Right forelimb (tissue), 1 donor: Measurements from ENCODE around the gene GPR21.

Source experiments
- DNase-seq: peaks from one replicate; pipeline ENCODE4 v3.0.0-alpha.2; 2018

The GPR21 gene

DNA sequence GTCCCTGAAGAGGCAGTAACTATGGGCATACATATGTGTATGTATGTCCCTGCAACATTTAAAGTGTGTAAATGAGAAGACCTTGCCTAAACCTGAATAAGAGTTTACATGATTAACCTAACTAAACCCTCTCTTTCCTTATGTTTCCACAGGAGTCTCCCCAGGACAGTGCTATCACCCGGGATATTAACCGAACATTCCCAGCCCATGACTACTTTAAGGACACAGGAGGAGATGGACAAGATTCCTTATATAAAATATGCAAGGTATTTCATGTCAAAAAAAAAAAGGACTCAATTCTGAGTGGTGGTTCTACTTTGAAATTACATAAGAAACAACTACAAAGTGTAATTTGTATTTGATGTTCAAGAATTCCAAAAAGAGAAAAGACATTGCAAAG lies 31.7 kb downstream of the GPR21 start:
- no peak for DNase-seq

DNA sequence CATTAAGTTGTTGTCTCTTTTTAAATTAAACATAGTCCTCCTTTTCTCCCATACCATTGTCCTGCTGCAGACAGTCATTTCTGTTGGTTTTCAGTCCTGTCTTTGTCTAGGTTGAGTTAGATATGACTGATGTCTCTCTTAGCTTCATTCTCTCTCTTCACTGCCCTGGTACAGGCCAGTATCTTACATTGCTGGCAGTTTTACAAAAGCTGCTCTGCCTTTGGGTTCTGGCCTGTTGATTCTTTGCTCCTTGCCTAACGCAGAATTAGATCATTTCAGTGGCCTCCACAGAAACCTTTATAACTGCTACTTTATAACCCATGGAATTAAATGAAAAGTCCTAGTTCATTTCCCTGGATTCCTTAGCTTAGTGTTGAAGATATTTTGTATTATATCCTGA lies 33.7 kb downstream of the GPR21 start:
- DNase-seq: no peak

DNA sequence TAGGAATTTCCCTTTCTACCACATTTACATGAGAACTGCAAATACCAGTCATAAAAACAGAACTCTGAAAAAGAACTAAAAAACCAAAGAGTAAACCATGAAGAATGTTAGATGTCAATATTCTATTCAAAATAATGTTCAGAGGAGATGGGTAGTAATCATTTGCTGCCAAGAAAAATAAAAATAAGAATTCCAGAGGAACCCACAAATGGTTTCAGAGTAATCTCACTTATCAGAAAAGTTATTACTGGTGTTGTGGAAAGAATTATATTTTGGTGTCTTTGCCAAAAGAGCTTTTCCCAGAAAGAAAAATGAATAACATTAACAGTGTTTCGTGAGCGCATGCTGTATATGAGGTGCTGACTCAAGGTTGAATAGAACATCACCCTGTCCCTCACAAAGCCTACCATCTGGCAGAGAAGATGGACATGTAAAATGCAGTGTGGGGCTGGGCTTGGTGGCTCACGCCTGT lies 35.6 kb downstream of the GPR21 start:
- DNase-seq: no peak

DNA sequence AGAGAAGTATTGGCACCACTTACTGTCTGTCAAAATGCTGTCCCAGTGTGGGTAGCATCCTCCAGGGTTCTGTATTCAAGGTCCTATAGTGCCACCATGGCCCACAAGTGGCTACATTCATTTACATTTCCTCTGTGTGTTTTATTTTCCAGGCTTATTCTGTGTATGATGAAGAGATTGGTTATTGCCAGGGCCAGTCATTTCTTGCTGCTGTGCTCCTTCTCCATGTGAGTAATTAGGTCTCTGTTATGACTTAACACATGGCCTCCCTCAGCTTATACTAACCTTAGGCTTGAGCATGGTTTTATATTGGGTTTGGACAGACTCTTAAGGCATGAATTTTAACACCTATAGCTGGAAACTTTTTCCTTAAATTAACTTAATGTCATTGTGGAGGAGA lies 36.7 kb downstream of the GPR21 start:
- no peak for DNase-seq

DNA sequence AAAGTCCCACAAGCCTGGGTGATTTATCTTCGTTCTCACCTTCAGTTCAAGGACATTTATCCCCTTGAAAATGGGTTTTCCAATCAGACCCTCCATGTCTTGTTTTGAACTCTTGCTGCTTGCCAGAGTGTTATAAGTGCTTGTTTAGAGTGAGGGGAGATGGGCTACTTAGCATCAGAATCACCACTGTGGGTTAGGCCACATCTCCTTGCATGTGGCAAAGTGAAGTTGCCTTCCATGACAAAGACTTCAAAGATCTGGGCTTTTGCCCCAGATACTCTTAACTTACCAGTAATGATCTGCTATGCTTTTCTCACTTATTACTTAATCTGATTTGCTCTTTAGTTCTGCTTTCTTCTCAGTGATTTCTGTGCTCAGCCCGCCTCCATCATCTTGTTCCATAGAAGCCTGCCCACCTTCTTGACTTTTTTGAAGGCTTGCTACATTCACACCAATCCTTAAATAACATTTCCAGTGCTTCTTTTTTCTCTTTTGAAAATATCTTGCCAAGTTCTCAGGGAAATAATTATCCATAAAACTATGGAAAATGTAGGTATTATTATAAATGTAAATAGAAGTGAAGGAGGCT lies 39.0 kb downstream of the GPR21 start:
- no peak for DNase-seq

DNA sequence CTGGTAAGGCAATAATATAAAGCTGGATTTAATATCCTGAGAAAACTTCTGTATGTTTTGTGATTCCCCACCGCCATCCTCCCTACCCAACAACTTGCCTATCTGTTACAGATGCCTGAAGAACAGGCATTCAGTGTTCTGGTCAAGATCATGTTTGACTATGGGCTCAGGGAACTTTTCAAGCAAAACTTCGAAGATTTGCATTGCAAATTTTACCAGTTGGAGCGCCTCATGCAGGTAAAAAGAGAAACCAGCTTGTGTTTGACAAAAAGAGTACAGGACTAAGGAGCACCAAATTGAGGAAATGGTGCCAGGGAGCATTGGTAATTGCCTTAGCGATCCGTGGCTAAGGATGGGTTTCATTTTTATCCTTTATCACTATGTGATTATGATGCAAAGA lies 40.0 kb downstream of the GPR21 start:
- no peak for DNase-seq

DNA sequence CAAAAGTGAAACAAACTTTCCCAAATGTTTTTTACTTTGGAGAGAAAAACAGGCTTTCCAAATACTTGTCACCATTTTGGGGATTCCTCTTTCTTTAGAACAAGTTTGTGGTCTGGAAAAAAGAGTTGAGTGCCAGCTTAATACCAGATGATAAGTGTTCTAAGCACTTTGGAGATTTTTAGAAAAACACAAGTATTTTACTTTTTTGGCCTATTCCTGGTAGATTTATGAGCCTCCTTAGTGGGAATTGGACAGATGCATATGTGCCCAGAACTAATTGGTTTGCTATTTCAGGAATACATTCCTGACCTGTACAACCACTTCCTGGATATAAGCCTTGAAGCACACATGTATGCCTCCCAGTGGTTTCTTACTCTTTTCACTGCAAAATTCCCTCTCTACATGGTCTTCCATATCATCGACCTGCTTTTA lies 40.5 kb downstream of the GPR21 start:
- DNase-seq: no peak

DNA sequence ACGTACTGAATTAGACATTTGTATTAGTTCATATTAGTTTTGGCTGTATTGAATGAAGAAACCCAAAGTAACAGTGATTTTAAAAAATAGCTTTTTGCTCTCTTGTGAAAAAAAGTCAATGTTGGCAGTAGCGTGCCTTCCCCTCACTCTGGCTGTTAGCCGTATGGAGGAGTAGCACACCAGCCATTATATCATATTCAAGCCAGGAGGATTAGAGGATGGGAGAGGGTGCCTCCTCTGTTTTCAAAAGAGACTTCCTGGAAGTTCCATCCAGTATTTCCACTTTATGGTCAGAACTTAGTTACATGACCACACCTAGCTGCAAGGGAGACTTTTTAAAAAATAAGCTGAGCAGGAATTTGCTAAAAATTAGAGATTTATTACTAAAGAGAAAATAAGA lies 41.2 kb downstream of the GPR21 start:
- no peak for DNase-seq

DNA sequence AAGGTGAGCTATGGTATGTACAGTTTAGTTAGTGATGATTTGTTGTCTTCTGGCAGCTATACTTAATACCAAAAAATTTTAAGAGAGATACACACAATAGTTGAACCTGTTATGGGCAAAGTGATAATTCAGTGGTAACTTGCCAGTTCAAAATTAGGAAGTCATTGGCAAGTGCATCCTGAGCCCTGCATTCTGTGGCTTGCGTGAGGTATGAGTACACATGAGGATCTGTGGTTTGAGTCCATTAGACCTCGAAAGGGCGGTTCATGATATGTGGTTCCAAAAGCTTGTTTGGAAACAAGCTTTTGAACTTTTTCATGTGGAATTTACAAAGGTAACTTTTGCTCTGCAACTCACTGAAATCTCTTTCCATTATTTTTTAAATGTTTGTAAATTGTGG lies 47.0 kb downstream of the GPR21 start:
- no peak for DNase-seq

DNA sequence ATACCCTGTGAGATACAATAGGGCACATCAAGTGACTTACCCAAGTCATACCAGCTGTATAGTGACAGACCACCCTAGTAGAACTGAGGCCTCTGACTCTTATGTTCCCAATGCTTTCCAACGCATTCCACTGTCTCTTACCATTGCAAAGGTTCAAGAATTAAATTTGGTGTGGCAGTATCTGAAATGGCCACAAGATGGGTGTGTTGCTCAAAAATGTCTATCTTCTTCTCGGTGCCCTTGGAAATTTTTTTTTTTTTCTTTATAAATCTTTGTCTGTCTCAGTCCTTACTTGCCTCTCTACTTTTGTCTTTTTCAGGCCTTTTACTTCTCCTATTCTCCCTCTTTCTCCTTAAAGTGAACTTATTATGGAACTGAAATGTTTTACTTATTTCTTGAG lies 48.4 kb downstream of the GPR21 start:
- DNase-seq: no peak

DNA sequence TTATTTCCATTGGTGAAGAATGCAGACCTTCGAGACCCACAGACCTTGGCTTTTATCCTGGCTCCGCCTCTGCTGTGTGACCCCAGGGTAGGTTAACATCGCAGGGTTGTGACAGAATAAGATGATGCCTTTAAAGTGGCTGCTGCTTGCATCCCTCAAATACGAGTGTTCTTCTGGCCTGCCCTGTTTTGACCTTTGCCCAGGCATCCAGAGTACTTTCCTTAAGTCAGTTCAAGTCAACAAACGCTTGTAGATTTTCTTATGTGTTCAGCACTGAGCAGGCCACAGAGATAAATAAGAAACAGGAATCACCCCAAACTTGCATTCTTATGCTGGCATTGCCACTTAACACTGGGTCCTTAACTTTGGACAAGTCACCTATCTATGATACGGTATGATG lies 50.2 kb downstream of the GPR21 start:
- no peak for DNase-seq

DNA sequence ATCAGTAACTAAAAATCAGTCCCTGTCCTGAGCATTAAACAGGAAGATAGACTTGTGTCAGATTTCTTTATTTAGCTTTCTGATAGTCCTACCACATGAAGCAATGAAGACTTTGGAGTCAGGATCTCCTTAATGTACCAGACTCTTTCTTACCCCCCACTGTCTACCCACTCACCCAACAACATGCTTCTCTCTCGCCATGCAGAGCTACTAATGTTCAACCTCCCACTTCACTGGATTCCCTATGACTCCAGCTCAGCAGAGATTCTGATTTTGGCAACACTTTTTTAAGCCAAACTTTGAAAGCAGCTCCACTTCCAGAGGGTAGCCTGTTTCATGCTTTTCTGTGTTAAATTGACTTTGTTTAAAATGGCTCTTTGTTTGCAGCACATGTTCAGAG lies 50.8 kb downstream of the GPR21 start:
- no peak for DNase-seq
